Neural cell (in vitro differentiated cells): ENCODE data around the gene CACNA2D4. TPM values are rescaled to one million over a fixed set of nuclear protein-coding genes. Genes with fewer than 3 reads are reported as not detected.

Experiments used
- H2AFZ ChIP-seq: fragments of 200-600, 300-800 bp; sonication (generic), shearing (Covaris generic); 2 replicates; pipeline ENCODE4 v1.6.0; 2014; ENCODE audit warnings: low read depth, mild to moderate bottlenecking, antibody characterized with exemption, low read length, moderate library complexity
- H3F3A ChIP-seq: fragments of 200-600 bp; shearing (Covaris generic); 2 replicates; pipeline ENCODE4 v1.6.1; 2016; ENCODE audit warnings: mild to moderate bottlenecking, moderate library complexity, mixed read lengths, antibody characterized with exemption, low read length; ENCODE audit not compliant: insufficient read depth, poor library complexity, severe bottlenecking
- H3K27ac ChIP-seq: fragments of 200-600, 300-800 bp; sonication (generic), shearing (Covaris generic); 2 replicates; pipeline ENCODE4 v1.5.1; 2014; ENCODE audit warnings: mild to moderate bottlenecking, low read length, moderate library complexity
- H3K27me3 ChIP-seq: fragments of 300-800, 200-600 bp; sonication (generic), shearing (Covaris generic); 2 replicates; pipeline ENCODE4 v1.6.0; 2014; ENCODE audit warnings: mild to moderate bottlenecking, low read depth, low read length, moderate library complexity; ENCODE audit not compliant: insufficient read depth
- H3K36me3 ChIP-seq: fragments of 300-800, 200-600 bp; sonication (generic), shearing (Covaris generic); 2 replicates; pipeline ENCODE4 v1.5.1; 2014; ENCODE audit warnings: mild to moderate bottlenecking, antibody characterized with exemption, low read length, moderate library complexity; ENCODE audit not compliant: insufficient read depth
- H3K4me2 ChIP-seq: fragments of 300-800, 200-600 bp; sonication (generic), shearing (Covaris generic); 2 replicates; pipeline ENCODE4 v1.6.0; 2014; ENCODE audit warnings: mild to moderate bottlenecking, low read length
- H3K4me3 ChIP-seq: fragments of 300-800, 200-600 bp; sonication (generic), shearing (Covaris generic); 2 replicates; pipeline ENCODE4 v1.5.1; 2014; ENCODE audit warnings: mild to moderate bottlenecking, low read length, moderate library complexity
- H3K79me2 ChIP-seq: fragments of 200-600 bp; shearing (Covaris generic); replicated peaks from 2 replicates; pipeline ENCODE4 v1.6.0; 2014; ENCODE audit warnings: mild to moderate bottlenecking, low read length, moderate library complexity; ENCODE audit not compliant: insufficient read depth
- H3K9ac ChIP-seq: fragments of 300-800, 200-600 bp; sonication (generic), shearing (Covaris generic); 2 replicates; pipeline ENCODE4 v1.6.1; 2016; ENCODE audit warnings: mild to moderate bottlenecking, low read length, mixed read lengths
- H3K9me2 ChIP-seq: fragments of 200-600 bp; shearing (Covaris generic); 2 replicates; pipeline ENCODE4 v1.6.1; 2016; ENCODE audit warnings: mild to moderate bottlenecking, low read length, mixed read lengths; ENCODE audit not compliant: insufficient read depth
- H3K9me3 ChIP-seq: fragments of 200-600, 300-800 bp; sonication (generic), shearing (Covaris generic); 2 replicates; pipeline ENCODE4 v1.6.1; 2016; ENCODE audit warnings: mild to moderate bottlenecking, mixed run types, low read length, moderate library complexity, mixed read lengths
- H4K20me1 ChIP-seq: fragments of 200-600 bp; shearing (Covaris generic); 2 replicates; pipeline ENCODE4 v1.6.1; 2016; ENCODE audit warnings: mild to moderate bottlenecking, mixed run types; ENCODE audit not compliant: insufficient read depth
- EP300 ChIP-seq: fragments of 450-650 bp; conservative IDR thresholded peaks from 2 replicates; pipeline ENCODE4 v1.6.1; 2014; ENCODE audit warnings: antibody characterized with exemption, mild to moderate bottlenecking, moderate library complexity; ENCODE audit not compliant: poor library complexity, severe bottlenecking
- EZH2 ChIP-seq: fragments of 200-600, 300-800 bp; shearing (Covaris generic), sonication (generic); IDR thresholded peaks from 2 replicates; pipeline ENCODE4 v1.6.1; 2014; ENCODE audit warnings: antibody characterized with exemption, low read length, borderline replicate concordance, mild to moderate bottlenecking; ENCODE audit not compliant: insufficient read depth, poor library complexity, severe bottlenecking
- MXI1 ChIP-seq: fragments of 450-650 bp; conservative IDR thresholded peaks from 2 replicates; pipeline ENCODE4 v1.6.1; 2014; ENCODE audit warnings: antibody characterized with exemption, mild to moderate bottlenecking; ENCODE audit not compliant: poor library complexity, severe bottlenecking
- POLR2AphosphoS5 ChIP-seq: IDR thresholded peaks from 2 replicates; pipeline ENCODE4 v1.6.1; 2012
- RAD21 ChIP-seq: fragments of 450-650 bp; conservative IDR thresholded peaks from 2 replicates; pipeline ENCODE4 v1.6.1; 2014; ENCODE audit warnings: antibody characterized with exemption, mild to moderate bottlenecking, moderate library complexity
- SMC3 ChIP-seq: fragments of 450-650 bp; conservative IDR thresholded peaks from 2 replicates; pipeline ENCODE4 v1.6.1; 2014; ENCODE audit warnings: antibody characterized with exemption, mild to moderate bottlenecking, moderate library complexity; ENCODE audit not compliant: poor library complexity
- TAF1 ChIP-seq: IDR thresholded peaks from 2 replicates; pipeline ENCODE4 v1.6.1; 2012; ENCODE audit warnings: low read depth
- polyA plus RNA-seq: library from polyadenylated mRNA; depleted of rRNA; stranded (reverse); fragments of >200 nt; gene quantifications from 2 replicates; pipeline ENCODE4 v1.2.3, GENCODE V29; 2014
- TF ChIP-seq, protein P1 (sequence below): fragments of 450-650 bp; IDR thresholded peaks from 2 replicates; pipeline ENCODE4 v1.5.1; 2014; ENCODE audit warnings: antibody characterized with exemption, mild to moderate bottlenecking, moderate library complexity; ENCODE audit not compliant: poor library complexity, severe bottlenecking
- TF ChIP-seq, protein P2 (sequence below): IDR thresholded peaks from 2 replicates; pipeline ENCODE4 v1.6.1; 2012; ENCODE audit warnings: borderline replicate concordance

CACNA2D4 gene
- polyA plus RNA-seq, 1 donor from 2014 or later, result not detected

DNA sequence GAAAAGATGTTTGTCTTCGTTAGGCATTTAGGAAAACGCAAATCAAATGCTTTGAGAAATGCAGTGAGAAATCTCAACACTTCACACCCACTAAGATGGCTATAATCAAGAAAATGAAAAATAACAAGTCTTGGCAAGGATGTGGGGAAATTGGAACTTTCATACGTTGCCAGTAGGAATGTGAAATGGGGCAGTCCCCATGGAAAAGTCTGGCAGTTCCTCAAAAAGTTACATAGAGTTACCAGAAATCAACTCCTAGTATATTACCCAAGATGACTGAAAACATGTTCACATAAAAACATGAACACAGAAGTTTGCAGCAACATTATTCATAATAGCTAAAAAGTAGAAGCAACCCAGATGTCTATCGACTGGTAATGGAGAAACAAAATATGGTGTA is 139.5 kb downstream of the CACNA2D4 start:
- no peak for TF ChIP-seq SMC3
- TF ChIP-seq MXI1, result no peak
- no peak for TF ChIP-seq EP300
- no peak for TF ChIP-seq RAD21
- no peak for TF ChIP-seq TAF1
- TF ChIP-seq, protein P1, sequence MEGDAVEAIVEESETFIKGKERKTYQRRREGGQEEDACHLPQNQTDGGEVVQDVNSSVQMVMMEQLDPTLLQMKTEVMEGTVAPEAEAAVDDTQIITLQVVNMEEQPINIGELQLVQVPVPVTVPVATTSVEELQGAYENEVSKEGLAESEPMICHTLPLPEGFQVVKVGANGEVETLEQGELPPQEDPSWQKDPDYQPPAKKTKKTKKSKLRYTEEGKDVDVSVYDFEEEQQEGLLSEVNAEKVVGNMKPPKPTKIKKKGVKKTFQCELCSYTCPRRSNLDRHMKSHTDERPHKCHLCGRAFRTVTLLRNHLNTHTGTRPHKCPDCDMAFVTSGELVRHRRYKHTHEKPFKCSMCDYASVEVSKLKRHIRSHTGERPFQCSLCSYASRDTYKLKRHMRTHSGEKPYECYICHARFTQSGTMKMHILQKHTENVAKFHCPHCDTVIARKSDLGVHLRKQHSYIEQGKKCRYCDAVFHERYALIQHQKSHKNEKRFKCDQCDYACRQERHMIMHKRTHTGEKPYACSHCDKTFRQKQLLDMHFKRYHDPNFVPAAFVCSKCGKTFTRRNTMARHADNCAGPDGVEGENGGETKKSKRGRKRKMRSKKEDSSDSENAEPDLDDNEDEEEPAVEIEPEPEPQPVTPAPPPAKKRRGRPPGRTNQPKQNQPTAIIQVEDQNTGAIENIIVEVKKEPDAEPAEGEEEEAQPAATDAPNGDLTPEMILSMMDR, result no peak
- no peak for TF ChIP-seq EZH2
- no peak for TF ChIP-seq POLR2AphosphoS5
- TF ChIP-seq, protein P2, sequence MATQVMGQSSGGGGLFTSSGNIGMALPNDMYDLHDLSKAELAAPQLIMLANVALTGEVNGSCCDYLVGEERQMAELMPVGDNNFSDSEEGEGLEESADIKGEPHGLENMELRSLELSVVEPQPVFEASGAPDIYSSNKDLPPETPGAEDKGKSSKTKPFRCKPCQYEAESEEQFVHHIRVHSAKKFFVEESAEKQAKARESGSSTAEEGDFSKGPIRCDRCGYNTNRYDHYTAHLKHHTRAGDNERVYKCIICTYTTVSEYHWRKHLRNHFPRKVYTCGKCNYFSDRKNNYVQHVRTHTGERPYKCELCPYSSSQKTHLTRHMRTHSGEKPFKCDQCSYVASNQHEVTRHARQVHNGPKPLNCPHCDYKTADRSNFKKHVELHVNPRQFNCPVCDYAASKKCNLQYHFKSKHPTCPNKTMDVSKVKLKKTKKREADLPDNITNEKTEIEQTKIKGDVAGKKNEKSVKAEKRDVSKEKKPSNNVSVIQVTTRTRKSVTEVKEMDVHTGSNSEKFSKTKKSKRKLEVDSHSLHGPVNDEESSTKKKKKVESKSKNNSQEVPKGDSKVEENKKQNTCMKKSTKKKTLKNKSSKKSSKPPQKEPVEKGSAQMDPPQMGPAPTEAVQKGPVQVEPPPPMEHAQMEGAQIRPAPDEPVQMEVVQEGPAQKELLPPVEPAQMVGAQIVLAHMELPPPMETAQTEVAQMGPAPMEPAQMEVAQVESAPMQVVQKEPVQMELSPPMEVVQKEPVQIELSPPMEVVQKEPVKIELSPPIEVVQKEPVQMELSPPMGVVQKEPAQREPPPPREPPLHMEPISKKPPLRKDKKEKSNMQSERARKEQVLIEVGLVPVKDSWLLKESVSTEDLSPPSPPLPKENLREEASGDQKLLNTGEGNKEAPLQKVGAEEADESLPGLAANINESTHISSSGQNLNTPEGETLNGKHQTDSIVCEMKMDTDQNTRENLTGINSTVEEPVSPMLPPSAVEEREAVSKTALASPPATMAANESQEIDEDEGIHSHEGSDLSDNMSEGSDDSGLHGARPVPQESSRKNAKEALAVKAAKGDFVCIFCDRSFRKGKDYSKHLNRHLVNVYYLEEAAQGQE, result no peak
- Histone ChIP-seq H3K9me2 (no peaks in the 10 kb centered on the region), H4K20me1 (no peaks in the 10 kb centered on the region), H3K9me3 (no peaks in the 10 kb centered on the region), H3K27ac (no peak overlapping the region), H3K79me2 (no peaks in the 10 kb centered on the region), H3K27me3 (no peaks in the 10 kb centered on the region), H3K36me3 (no peaks in the 10 kb centered on the region), H2AFZ (no peak overlapping the region), H3K9ac (no peak overlapping the region), H3K4me3 (no peak overlapping the region), H3F3A (no peaks in the 10 kb centered on the region), H3K4me2 (no peak overlapping the region)

DNA sequence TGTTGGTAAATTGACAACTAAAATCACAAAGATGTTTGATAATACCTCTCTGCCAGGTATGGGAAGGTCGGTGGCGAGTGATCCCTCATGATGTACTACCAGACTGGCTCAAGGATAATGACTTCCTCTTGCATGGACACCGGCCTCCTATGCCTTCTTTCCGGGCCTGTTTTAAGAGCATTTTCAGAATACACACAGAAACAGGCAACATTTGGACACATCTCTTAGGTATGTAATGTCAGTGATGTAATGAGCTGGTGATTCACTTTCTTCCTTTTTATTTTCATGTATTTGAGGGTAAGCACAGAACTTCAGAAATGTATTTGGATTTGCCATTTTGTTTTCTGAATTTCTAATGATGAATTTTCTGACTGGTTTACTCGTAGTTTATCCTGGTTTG is 140.7 kb downstream of the CACNA2D4 start:
- H2AFZ ChIP-seq, result no peak overlapping the region
- TF ChIP-seq, protein P1, result no peak
- TF ChIP-seq, protein P2, result no peak
- TF ChIP-seq TAF1, result no peak
- TF ChIP-seq EZH2, result no peak
- no peak for TF ChIP-seq EP300
- TF ChIP-seq MXI1, result no peak
- TF ChIP-seq RAD21, result no peak
- no peak for TF ChIP-seq POLR2AphosphoS5
- TF ChIP-seq SMC3, result no peak
- no peaks in the 10 kb centered on the region for H3K27me3 ChIP-seq
- no peak overlapping the region for H3K4me2 ChIP-seq
- H3F3A ChIP-seq, result no peaks in the 10 kb centered on the region
- no peak overlapping the region for H3K4me3 ChIP-seq
- no peaks in the 10 kb centered on the region for H3K36me3 ChIP-seq
- H3K9me2 ChIP-seq, result no peaks in the 10 kb centered on the region
- no peaks in the 10 kb centered on the region for H4K20me1 ChIP-seq
- H3K27ac ChIP-seq, result no peak overlapping the region
- H3K79me2 ChIP-seq, result no peaks in the 10 kb centered on the region
- H3K9ac ChIP-seq, result no peak overlapping the region
- no peaks in the 10 kb centered on the region for H3K9me3 ChIP-seq
